H1 (cell line): ENCODE results near the gene CD164. TPM values are rescaled to one million over a fixed set of nuclear protein-coding genes. Genes with fewer than 3 reads are reported as not detected.

Experiments
- EP300 ChIP-seq, 2 experiments: IDR thresholded peaks; 1 replicate in 1 of 2; 2 replicates in 1 of 2; pipeline ENCODE4 v1.6.1; 2011 to 2012; ENCODE audit warnings: low read depth in 2 of 2, low read length in 2 of 2, mild to moderate bottlenecking in 2 of 2, borderline replicate concordance in 1 of 2, inconsistent platforms in 1 of 2, moderate library complexity in 1 of 2
- HDAC2 ChIP-seq, 2 experiments: fragments of 300-600 bp in 1 of 2; sonication (generic) in 1 of 2; IDR thresholded peaks; 2 replicates each; pipeline ENCODE4 v1.6.1; 2011 to 2012; ENCODE audit warnings: low read depth in 2 of 2, low read length in 2 of 2, mild to moderate bottlenecking in 2 of 2, moderate library complexity in 2 of 2, borderline replicate concordance in 1 of 2, inconsistent platforms in 1 of 2
- polyA plus RNA-seq, 7 experiments: library from polyadenylated mRNA; depleted of rRNA in 3 of 7; stranded (reverse) in 5 of 7; unstranded in 2 of 7; fragments of >200 nt in 5 of 7; fragments of 200-250 nt in 2 of 7; gene quantifications; 1 replicate in 5 of 7; 2 replicates in 1 of 7; 4 replicates in 1 of 7; pipeline versions ENCODE4 v1.2.1 to v1.2.3, GENCODE V29; 2011 to 2013; ENCODE audit warnings: missing spikeins in 2 of 7, mixed read lengths in 2 of 7
- total RNA-seq: library from RNA; stranded (reverse); fragmentation: NEBNext Ultra II Directional; extraction: Animal tissue kit (Norgen Biotek cat#: 25700); gene quantifications from 2 replicates; pipeline ENCODE4 v1.2.1, GENCODE V29; 2021

CD164 gene
- total and polyA plus RNA-seq, 2 of the 8 experiments (the other 6 are each of a cell fraction or from before 2014, with no cell fraction given) = 69.3 to 94.3 TPM

GRCh38 chr6:109379711-109380110 is 2.6 kb downstream of the CD164 start (continued):
- TF ChIP-seq HDAC2 (IDR thresholded peaks at IDR 0.05; ENCODE audit: borderline replicate concordance in 1 of 2, low read depth in 2 of 2, low read length in 2 of 2) = no peak
- TF ChIP-seq EP300 (IDR thresholded peaks at IDR 0.05; ENCODE audit: borderline replicate concordance in 1 of 2, low read depth in 2 of 2, low read length in 2 of 2) = no peak
